ENCODE data around the gene ADD1.

Gene ADD1

DNA sequence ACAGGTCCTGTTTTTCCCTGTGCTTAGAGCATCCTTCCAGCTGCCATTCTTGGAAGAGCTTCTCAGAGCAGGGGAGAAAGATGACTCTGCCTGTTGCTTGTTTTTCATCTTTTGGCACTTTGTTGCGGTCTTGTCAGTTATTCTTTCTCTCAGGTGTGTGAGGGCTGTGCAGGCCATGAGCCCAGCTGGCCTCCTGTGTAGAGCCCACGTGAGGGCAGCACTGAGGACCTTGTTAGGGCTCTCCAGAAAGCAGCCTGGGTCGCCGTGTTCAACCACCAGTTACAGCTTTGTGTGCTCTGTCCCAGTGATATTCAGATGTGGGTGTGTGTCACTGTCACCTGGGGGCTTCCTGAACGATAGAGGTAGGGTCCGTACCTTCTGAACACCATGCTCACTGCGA, 66.8 kb downstream of the ADD1 start:
- H3K27ac ChIP-seq (ENCODE audit: low read depth, low read length) = no peak overlapping the region
- H3K4me1 ChIP-seq (ENCODE audit: control insufficient read depth, low read length) = no peaks in the 10 kb centered on the region
- no peaks in the 10 kb centered on the region for H4K20me1 ChIP-seq (ENCODE audit: control insufficient read depth, insufficient read depth, low read depth, low read length)
- no peak overlapping the region for H3K4me2 ChIP-seq (ENCODE audit: low read length)
- no peaks in the 10 kb centered on the region for H3K9me3 ChIP-seq (ENCODE audit: control insufficient read depth, insufficient read depth, low read length)
- TF ChIP-seq, protein P1, sequence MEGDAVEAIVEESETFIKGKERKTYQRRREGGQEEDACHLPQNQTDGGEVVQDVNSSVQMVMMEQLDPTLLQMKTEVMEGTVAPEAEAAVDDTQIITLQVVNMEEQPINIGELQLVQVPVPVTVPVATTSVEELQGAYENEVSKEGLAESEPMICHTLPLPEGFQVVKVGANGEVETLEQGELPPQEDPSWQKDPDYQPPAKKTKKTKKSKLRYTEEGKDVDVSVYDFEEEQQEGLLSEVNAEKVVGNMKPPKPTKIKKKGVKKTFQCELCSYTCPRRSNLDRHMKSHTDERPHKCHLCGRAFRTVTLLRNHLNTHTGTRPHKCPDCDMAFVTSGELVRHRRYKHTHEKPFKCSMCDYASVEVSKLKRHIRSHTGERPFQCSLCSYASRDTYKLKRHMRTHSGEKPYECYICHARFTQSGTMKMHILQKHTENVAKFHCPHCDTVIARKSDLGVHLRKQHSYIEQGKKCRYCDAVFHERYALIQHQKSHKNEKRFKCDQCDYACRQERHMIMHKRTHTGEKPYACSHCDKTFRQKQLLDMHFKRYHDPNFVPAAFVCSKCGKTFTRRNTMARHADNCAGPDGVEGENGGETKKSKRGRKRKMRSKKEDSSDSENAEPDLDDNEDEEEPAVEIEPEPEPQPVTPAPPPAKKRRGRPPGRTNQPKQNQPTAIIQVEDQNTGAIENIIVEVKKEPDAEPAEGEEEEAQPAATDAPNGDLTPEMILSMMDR (IDR thresholded peaks at IDR 0.05; ENCODE audit: low read depth, low read length, poor library complexity, severe bottlenecking) = peak; percentile 56
- TF ChIP-seq EZH2phosphoT487 (IDR thresholded peaks at IDR 0.05; ENCODE audit: borderline replicate concordance, low read length) = no peak
- no peaks in the 10 kb centered on the region for H3K9me2 ChIP-seq (replicated peaks; ENCODE audit: control insufficient read depth, low read length)
- H3K36me3 ChIP-seq (ENCODE audit: control insufficient read depth, low read length) = peaks cover 4% of the 10 kb centered on the region
- H3K79me2 ChIP-seq (ENCODE audit: control insufficient read depth, low read length) = no peaks in the 10 kb centered on the region
- H3F3A ChIP-seq (ENCODE audit: control insufficient read depth, insufficient read depth) = no peaks in the 10 kb centered on the region
- no peaks in the 10 kb centered on the region for H3K27me3 ChIP-seq (ENCODE audit: control insufficient read depth, low read length)
- no peak overlapping the region for H3K4me3 ChIP-seq (ENCODE audit: low read length)

DNA sequence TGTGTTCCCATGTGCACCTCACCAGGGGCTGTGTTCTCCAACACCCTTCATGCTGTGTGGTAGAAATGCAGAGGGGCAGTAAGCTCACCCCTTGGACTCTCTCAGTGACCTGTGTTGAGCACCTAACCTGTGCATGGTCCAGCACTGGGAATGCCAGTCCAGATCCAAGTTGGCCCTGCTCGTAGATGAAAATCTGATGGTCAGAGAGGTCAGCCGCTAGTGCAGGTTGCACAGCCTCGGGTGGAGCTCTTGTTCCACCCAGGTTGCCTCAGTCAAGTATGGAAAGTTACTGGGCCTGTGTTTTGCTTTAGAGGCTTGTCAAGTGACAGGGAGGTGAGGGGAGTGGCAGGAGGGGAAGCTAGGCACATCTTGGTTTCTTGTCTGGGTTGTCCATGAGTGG, 68.2 kb downstream of the ADD1 start:
- H3K4me2 ChIP-seq (ENCODE audit: low read length) = no peak overlapping the region
- H3K4me1 ChIP-seq (ENCODE audit: control insufficient read depth, low read length) = no peaks in the 10 kb centered on the region
- no peak overlapping the region for H3K4me3 ChIP-seq (ENCODE audit: low read length)
- no peaks in the 10 kb centered on the region for H3K27me3 ChIP-seq (ENCODE audit: control insufficient read depth, low read length)
- H3K27ac ChIP-seq (ENCODE audit: low read depth, low read length) = no peak overlapping the region
- H3K9me2 ChIP-seq (replicated peaks; ENCODE audit: control insufficient read depth, low read length) = no peaks in the 10 kb centered on the region
- TF ChIP-seq, protein P1 (IDR thresholded peaks at IDR 0.05; ENCODE audit: low read depth, low read length, poor library complexity, severe bottlenecking) = no peak
- no peak for TF ChIP-seq EZH2phosphoT487 (IDR thresholded peaks at IDR 0.05; ENCODE audit: borderline replicate concordance, low read length)
- no peaks in the 10 kb centered on the region for H4K20me1 ChIP-seq (ENCODE audit: control insufficient read depth, insufficient read depth, low read depth, low read length)
- no peaks in the 10 kb centered on the region for H3F3A ChIP-seq (ENCODE audit: control insufficient read depth, insufficient read depth)
- no peaks in the 10 kb centered on the region; the same call in 1 of the 2 replicates for H3K36me3 ChIP-seq (ENCODE audit: control insufficient read depth, low read length)
- H3K9me3 ChIP-seq (ENCODE audit: control insufficient read depth, insufficient read depth, low read length) = no peaks in the 10 kb centered on the region
- no peaks in the 10 kb centered on the region for H3K79me2 ChIP-seq (ENCODE audit: control insufficient read depth, low read length)

DNA sequence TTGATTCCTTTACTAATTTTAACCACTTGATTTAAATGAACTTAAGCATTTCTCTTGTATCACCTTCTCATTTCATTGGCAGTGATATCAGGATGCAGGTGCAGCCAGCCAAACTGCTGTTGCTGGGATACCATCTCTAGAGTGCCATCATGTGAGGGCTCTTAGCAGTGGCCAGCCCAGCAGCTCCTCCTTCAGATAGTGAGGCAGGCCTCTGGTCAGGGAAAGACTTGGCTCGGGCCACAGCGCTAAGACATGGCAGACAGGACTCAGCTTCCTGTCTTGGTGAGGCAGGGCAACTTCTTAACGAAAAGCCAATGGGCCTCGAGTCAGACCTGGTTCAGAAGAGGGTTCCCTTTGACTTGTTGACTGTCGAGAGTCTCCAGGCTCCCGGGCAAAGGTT, 69.5 kb downstream of the ADD1 start:
- H3K36me3 ChIP-seq (ENCODE audit: control insufficient read depth, low read length) = no peaks in the 10 kb centered on the region; the same call in 1 of the 2 replicates
- TF ChIP-seq, protein P1 (IDR thresholded peaks at IDR 0.05; ENCODE audit: low read depth, low read length, poor library complexity, severe bottlenecking) = no peak
- TF ChIP-seq EZH2phosphoT487 (IDR thresholded peaks at IDR 0.05; ENCODE audit: borderline replicate concordance, low read length) = no peak
- no peaks in the 10 kb centered on the region for H3K9me2 ChIP-seq (replicated peaks; ENCODE audit: control insufficient read depth, low read length)
- H3K9me3 ChIP-seq (ENCODE audit: control insufficient read depth, insufficient read depth, low read length) = no peaks in the 10 kb centered on the region
- H3K4me1 ChIP-seq (ENCODE audit: control insufficient read depth, low read length) = peaks cover 3% of the 10 kb centered on the region
- H3K27me3 ChIP-seq (ENCODE audit: control insufficient read depth, low read length) = no peaks in the 10 kb centered on the region
- no peaks in the 10 kb centered on the region for H3F3A ChIP-seq (ENCODE audit: control insufficient read depth, insufficient read depth)
- no peak overlapping the region for H3K4me2 ChIP-seq (ENCODE audit: low read length)
- no peak overlapping the region for H3K4me3 ChIP-seq (ENCODE audit: low read length)
- no peak overlapping the region for H3K27ac ChIP-seq (ENCODE audit: low read depth, low read length)
- no peaks in the 10 kb centered on the region for H4K20me1 ChIP-seq (ENCODE audit: control insufficient read depth, insufficient read depth, low read depth, low read length)
- H3K79me2 ChIP-seq (ENCODE audit: control insufficient read depth, low read length) = no peaks in the 10 kb centered on the region

All from DOHH2 (cell line).